Activated CD8-positive, alpha-beta memory T cell treated with anti-CD3 and anti-CD28 coated beads for 24 hours (primary cell): ENCODE results near the gene CABP7.
"Not testable (repeated sequence)": the region's sequence is repeated elsewhere in the genome, so short reads cannot be mapped to it uniquely, and the experiment has no call there.

ENCODE experiments used
- DNase-seq: peaks from one replicate; pipeline ENCODE4 v3.0.0-alpha.2; 2020

CABP7 gene

DNA sequence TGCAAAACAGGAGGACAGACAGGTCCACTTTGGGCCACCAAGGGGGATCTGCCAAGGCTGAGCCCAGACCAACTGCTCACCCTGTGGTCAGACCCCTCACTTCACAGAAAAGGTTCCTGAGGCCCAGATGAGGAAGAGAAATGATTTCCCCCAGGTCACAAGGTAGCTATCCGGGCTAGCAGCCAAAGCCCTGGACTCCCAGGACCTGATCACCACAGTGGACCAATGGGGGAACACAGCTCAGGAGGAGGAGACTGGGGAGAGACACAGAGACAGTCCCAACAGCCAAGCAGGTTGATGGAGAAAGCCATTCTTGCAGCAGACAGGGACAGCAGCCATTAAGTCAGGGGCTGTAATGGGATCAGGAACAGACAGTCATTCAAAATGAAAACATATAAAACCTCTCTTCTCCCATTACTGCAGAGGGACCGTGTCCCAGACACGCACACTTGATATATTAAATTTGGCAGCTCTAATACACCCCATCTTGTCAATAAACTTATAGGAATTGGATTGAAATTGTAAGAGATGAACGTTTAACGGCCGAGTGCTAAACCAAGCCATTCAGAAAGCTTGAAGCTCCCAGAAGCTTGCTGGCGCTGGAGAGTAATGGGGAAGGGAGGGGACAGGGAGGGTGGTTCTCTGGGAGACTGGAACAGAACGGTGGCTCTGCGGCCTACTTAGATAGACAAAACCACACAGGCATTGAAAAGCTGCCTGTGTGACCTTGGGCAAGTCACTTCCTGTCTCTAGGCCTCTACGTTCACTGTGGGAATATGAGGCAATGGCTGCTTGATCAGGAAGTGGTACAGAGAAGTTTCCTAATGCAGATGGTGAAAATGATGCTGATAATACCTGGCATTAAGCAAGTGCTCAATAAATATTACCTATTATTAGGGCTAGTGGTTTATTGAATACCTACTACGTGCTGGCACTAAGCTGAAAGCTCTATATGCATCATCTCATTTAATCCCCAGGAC, 31.0 kb downstream of the CABP7 start:
- DNase-seq: no peak

DNA sequence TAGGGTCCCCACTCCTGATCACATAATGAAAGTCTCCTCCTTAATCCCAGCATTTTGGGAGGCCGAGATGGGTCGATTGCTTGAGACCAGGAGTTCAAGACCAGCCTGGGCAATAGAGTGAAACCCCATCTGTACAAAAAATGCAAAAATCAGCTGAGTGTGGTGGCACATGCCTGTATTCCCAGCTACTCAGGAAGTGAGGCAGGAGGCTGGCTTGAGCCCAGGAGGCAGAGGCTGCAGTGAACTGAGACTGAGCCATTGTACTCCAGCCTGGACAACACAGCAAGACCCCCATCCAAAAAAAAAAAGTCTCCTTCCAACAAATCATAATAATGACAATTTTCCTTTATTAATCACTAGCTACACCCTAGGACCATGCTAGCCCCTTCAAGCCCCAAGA, 31.9 kb downstream of the CABP7 start:
- DNase-seq: no peak

DNA sequence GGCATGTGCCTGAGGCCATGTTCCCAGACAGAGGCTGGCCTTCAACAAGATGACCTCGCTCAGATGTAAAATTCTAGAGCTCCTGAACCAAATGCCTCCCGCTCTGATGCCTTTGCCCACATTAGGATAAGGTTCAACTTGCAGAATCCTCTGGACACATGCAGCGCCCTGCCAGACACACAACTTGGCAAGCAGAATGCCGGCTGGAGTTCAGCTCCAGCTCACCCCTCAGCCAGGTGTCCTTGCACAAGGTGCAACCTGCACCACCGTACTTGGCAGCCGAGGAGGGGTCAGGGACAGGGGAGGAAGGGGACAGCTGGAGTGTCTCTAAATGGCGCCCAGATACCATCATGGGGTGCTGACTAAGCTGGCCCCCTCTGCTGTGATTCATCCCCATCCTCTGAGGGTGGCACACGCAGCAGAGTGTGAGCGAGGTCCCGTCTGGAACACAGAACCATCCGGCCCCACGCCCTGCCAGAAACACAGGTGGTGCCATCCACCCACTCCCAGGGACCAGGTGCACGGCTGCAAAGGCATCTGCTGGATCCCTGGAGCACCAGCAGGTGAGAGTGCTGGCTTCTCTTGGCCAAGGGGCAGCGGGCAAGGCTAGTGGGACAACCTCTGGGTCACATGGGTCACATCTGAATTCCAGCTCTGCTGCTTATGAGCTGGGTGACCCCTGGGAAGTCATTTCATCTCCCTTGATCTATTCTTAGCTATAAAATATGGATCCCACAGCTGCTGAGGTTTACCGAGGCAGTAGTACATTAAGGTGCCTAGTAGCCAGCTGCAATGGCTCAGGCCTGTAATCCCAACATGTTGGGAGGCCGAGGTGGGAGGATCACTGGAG, 34.2 kb downstream of the CABP7 start:
- no peak for DNase-seq

DNA sequence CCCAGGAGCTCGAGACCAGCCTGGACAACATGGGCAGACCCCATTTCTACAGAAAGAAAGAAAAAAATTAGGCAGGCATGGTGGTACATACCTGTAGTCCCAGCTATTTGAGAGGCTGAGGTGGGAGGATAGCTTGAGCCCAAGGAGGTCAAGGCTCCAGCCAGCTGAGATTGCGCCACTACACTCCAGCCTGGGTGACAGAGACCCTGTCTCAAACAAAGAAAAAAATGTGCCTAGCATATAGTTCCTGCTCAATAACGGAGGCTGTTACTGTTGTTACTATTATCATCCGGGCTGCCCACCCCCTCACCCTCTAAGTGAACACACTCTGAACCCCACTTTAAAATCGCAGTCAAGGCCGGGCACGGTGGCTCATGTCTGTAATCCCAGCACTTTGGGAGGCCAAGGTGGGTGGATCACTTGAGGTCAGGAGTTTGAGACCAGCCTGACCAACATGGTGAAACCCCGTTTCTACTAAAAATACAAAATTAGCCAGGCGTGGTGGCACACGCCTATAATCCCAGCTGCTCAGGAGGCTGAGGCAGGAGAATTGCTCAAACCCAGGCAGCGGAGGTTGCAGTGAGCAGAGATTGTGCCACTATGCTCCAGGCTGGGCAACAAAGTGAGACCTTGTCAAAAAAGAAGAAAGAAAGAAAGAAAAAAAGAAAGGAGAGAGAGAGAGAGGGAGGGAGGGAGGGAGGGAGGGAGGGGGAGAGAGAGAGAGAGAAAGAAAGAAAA, 35.0 kb downstream of the CABP7 start:
- DNase-seq: not testable (repeated sequence)

DNA sequence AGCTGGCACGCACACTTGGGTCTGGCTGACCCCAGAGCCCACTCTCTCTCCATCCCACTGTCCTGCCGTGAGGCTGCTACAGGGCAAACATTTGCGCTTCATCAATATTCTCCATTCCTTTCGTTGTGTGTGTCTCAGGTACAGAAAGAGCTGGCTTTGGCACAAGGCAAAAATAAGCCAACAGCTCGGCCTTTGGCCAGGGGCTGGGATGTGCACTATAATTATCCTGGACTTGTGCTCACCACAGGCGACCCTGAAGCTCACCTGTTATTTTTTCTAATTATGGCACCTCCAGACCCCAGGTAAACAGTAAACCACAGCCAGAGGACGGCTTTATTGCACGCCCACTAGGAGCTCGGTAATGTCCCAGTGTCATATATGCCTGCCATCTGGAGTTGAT, 36.1 kb downstream of the CABP7 start:
- DNase-seq: no peak

DNA sequence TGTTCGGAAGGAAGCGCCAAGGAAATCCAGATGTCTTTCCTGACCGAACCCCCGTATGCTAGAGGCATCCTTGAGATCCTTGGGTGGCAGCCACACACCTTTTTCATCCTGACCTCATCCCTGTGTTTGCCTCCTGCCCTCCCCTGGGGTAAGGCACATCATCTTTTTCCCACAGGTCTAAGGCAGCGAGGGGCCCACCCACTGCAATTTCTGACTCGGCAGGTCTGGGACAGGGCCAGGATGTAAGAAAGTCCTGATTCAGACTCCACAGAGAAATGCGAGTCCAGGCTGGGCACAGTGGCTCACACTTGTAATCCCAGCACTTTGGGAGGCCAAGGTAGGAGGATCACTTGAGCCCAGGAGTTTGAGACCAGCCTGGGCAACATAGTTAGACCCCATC, 36.5 kb downstream of the CABP7 start:
- DNase-seq: no peak

DNA sequence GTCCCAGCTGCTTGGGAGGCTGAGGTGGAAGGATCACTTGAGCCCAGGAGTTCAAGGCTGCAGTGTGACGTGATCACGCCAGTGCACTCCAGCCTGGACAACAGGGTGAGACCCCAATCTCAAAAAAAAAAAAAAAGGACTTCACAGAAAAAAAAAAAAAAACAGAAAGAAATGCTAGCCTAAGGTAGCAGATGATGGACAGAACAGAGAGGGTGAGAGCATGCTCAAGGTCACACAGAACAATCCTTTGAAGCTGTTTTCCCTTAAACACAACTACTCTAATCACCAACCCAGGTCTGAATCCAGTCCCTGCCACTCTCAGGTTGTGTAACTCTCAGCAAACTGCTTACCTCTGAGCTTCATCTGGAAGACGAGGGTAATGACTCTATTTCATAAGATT, 37.3 kb downstream of the CABP7 start:
- DNase-seq: no peak

DNA sequence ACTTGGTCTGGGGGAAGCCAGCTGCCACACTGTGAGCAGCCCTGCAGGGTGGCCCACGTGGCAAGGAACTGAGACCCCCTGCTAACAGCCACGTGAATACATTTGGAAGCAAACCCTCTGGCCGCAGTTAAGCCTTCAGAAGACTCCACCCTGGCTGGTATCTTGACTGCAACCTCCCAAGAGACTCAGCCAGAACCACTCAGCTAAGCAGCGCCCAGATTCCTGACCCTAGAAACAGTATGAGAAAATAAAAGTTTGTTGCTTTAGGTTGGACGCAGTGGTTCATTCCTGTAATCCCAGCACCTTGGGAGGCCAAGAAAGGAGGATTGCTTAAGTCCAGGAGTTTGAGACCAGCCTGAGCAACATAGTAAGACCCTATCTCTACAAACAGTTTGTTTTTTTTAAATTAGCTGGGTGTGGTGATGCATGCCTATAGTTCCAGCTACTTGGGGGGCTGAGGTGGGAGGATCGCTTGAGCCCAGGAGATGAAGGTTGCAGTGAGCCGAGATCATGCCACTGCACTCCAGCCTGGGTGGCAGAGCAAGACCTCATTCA, 38.3 kb downstream of the CABP7 start:
- no peak for DNase-seq

DNA sequence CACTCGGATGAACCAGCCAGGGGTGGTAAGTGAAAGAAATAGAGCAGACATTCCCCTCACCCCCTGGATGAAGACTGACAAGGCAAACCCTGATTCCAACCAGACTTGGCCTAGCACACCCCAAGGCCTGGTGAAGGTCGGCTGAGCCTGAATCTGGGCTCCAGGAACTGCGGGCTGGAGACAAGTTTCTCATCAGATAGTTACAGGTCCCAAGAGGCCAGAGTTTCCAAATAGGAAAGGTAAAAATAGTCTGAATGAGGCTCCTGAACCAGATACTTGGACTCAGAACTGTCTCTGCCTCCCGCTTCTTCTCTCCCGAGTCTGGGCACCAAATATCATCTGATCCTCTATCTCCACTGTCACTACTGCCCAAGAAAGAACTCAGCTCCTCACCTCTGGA, 39.2 kb downstream of the CABP7 start:
- no peak for DNase-seq

DNA sequence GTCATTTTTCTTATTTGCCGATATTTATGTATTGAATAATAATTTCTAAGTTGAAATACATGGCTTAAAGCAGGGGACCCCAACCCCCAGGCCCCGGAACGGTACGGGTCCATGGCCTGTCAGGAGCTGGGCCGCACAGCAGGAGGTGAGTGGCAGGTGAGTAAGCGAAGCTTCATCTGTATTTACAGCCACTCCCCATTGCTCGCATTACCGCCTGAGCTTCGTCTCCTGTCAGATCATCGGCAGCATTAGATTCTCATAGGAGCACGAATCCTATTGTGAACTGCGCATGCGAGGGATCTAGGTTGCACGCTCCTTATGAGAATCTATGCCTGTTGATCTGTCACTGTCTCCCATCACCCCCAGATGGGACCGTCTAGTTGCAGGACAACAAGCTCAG, 42.5 kb downstream of the CABP7 start:
- DNase-seq: no peak

DNA sequence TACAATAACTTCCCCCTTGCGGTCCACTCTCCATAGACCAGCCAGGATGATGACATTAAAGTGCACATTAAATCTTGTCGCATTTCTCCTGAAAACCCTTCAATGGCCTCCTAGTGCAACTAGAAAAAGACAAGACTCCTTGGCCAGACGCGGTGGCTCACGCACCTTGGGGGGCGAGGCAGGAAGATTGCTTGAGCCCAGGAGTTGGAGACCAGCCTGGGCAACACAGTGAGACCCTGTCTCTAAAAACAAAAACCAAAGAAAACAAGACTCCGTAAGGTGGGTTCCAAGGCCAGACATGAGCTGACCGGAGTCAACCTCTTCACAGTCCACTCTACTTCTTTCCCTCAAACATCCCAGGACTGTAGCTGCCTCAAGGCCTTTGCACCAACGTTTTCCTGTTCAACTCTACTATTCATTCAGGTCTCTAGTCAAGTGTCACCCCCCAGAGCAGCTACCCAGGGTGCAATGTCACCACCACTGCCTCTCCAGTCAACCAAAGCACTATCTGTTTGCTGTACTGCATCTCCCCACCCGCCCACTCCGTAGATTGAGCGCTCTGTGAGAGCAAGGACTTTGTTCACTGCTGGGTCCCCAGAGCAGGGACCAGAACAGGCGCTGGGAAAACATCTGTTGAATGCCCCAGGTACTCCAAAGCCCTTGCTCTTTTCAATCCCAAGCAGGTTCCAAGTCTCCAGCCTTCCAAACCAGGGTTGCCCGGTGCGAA, 46.3 kb downstream of the CABP7 start:
- DNase-seq: no peak

DNA sequence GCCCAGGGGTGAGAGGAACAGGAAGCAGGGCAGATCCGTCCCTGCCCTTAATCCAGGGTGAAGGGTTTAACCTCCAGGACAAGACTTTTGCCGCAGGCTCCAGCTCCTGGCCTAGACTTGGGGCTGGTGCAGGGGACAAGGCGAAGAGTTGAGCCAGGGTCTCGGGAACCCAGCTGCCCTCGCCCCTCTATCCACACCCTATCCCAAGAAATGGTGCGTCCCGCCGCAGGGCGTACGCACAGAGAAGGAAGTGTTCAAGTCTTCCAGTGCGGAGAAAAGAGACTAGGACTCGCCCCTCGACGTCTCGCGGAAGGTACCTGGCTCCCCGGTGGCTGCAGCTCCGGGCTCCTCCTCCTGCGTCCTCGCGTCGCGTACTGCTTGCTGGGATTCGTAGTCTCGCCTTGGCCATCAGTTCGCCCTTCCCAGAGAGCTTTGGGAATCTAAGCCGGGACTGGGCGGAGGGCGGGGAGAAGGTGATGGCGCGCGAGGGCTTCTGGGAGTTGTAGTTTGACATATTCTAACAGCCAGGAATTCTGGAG, 46.9 kb downstream of the CABP7 start, which contains the start of gene ZMAT5:
Gene ZMAT5, minus strand, starts transcription at position 376 of the 539 bp plus-strand sequence. CDS start 18,463 bp downstream, outside the sequence.
- peak; percentile 92 for DNase-seq

DNA sequence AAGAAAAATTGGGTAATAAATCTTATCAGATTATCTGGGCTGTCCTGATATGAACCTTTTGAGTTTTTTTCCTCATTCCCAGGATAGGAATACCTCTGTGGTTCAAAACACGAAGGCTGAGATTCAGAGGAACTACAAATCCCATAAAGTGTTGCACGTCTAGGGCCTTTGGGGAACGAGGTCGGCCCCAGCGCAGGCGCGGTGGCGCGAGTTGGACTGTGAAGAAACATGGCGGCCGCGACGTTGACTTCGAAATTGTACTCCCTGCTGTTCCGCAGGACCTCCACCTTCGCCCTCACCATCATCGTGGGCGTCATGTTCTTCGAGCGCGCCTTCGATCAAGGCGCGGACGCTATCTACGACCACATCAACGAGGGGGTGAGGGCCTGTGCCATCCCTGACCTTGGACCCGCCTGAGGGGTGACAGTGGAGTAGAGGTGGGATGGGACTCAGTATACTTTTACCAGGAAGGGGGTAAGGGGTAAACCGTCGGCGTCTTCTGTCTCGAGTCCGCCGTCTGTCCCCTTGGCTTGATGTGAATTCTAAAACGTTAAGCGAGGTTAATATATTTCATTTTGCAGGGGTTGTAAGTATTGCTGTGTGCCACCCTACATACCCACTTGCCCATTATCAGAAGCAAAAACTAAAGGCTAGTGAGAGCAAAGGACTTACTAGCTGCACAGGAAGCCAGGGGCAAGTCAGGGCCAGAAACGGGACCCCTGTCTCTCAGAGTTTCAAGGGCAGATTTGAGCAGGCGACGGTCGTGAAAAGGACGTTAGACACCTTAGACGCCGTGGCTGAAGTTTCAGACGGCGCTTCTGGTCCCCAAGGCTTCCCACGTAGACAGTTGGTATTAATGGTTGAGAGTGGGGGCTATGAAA, 47.6 kb downstream of the CABP7 start, which contains the start of gene UQCR10:
Gene UQCR10, plus strand, starts transcription at position 199 of the 881 bp plus-strand sequence. Its CDS starts 30 bp downstream, at position 229.
- DNase-seq: peak; percentile 94

DNA sequence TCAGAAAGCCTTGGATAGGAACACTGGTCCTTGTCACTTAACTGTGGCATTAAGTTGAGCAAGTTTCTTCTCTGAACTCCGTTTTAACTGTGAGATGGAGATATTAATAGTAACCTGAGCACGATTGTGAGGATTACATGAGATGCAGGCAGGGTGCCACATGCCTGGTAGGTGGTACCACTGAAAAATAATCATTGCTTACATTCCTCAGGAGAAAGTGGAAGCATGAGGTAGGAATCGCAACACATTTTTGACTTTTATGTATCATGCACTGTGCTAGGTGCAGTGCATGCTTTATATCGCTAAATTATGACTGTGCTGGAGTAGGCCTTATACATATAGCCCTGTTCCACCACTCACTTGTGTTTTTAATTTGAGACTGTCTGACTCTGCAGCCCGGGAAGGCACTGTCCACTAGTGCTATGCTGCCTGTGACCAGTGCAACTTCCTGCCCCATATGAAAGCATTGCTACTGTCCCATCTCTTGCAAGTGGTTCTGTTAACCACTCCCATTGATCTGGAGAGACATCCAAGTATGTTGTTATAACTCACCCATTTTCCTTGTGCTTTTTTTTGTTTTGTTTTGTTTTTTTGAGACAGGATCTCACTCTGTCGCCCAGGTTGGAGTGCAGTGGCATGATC, 48.4 kb downstream of the CABP7 start:
- DNase-seq: no peak

DNA sequence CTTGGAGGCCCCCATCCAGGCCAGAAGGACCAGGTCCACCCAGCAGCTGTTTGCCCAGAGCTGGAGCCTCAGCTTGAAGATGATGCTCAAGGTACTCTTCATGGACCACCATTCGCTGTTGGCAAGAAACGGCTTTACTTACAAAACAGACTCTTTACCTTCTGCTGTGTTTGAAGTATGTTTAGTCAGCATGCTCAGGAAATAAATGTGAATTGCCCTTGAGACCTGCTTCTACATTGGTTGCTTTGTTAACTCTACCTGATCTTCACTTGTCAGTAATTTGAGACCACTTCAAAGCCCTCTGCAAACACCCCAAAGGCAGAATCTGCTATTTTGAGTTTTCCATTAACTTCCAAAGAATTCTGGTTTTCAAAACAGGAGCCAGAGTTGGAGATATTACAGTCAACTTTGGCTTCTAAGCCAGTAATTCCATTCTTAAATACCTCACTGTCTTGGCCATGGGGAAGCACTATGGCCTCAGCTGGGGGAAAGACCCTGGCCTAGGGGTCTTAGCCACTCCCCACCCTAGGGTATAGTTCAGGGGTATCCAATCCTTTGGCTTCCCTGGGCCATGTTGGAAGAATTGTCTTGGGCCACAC, 50.0 kb downstream of the CABP7 start:
- no peak for DNase-seq

DNA sequence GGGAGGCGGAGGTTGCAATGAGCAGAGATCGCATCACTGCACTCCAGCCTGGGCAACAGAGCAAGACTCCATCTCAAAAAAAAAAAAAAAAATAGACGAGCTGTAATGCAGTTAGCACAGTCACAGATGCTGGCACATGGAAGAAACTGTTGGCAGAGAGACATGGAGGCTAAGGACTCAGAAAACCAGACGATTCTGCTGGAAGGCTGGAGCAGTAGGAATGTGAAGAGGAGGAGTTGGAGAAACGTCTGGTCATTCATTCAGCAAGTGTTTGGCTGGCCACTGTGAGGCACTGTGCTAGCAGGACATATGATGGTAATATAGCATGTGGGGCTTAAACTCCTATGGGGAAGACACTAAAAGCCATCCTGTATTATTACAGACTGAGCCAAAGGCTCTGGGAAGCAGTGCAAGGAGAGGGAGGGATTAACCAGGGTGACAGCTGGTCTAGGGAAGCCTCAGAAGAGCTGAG, 52.4 kb downstream of the CABP7 start:
- no peak for DNase-seq

DNA sequence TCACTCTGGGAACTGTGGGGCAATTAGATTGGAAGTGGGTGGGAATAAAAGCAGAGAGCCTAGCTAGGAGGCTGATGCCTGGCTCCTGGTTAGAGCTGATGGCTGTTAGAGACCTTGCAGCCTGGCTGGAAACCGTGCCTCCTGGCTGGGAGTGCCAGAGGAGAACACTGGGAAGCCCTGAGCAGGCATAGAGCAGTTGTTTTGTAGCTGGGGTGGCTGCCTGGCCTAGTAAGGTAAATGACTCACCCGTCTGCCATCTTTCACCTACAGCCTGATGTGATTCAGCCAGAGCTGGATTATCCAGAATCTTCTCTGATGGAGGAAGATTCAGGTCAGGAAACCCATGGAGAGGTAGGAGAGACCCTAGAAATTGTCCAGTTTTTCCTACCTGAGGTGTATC, 53.4 kb downstream of the CABP7 start:
- no peak for DNase-seq

DNA sequence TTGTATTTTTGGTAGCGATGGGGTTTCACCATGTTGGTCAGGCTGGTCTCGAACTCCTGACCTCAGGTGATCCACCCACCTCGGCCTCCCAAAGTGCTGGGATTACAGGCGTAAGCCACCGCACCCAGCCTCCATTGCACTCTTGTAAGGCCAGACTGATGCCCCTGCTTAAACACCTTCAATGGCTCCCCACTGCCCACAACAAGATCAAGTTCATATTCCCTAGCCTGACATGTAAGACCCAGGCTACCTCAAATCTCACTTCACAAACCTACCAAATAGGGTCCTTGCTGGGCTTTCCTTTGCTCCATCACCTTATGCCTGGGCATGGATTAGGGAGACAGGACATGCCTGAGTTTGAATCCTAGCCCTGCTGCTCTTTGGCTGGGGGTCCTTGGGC, 60.4 kb downstream of the CABP7 start:
- DNase-seq: no peak
